K562 (cell line): ENCODE results near the gene HCFC1R1. TPM values are rescaled to one million over a fixed set of nuclear protein-coding genes. Genes with fewer than 3 reads are reported as not detected.

Experiments used
- BACH1 ChIP-seq: fragments of 200-800 bp; sonication (Bioruptor generic); IDR thresholded peaks from 2 replicates; pipeline ENCODE4 v1.6.1; 2016; ENCODE audit warnings: missing genetic modification characterization, missing compliant biosample characterization
- BDP1 ChIP-seq: IDR thresholded peaks from 3 replicates; pipeline ENCODE4 v1.6.1; 2011; ENCODE audit not compliant: insufficient read length, insufficient read depth
- CBX3 ChIP-seq, 2 experiments: IDR thresholded peaks; 1 replicate in 1 of 2; 2 replicates in 1 of 2; pipeline ENCODE4 v1.6.1; 2012; ENCODE audit warnings: inconsistent platforms in 2 of 2, low read length in 2 of 2, borderline replicate concordance in 1 of 2, control low read depth in 1 of 2
- ELF4 ChIP-seq: fragments of 450-650 bp; formaldehyde crosslinking; IDR thresholded peaks from 2 replicates; pipeline ENCODE4 v1.4.0; 2022; ENCODE audit warnings: missing genetic modification characterization
- FOXA3 ChIP-seq, 2 experiments: fragments of 450-650 bp in 1 of 2; sonication (generic) in 1 of 2; formaldehyde crosslinking; IDR thresholded peaks in 1 of 2; conservative IDR thresholded peaks in 1 of 2; 2 replicates each; pipeline versions ENCODE4 v1.4.0 to v1.8.0; 2020 to 2022; ENCODE audit warnings: mild to moderate bottlenecking in 2 of 2, missing genetic modification reagents in 1 of 2
- GABPA ChIP-seq: fragments of 200-800 bp; sonication (Bioruptor generic); conservative IDR thresholded peaks from 2 replicates; pipeline ENCODE4 v1.6.1; 2016; ENCODE audit warnings: low read depth, missing genetic modification characterization, missing compliant biosample characterization
- RBM34 ChIP-seq: fragments of 200-400 bp; formaldehyde crosslinking; IDR thresholded peaks from 2 replicates; pipeline ENCODE4 v1.6.1; 2018; ENCODE audit warnings: low read length, borderline replicate concordance; ENCODE audit not compliant: insufficient read depth
- SRSF1 ChIP-seq: fragments of 200-400 bp; formaldehyde crosslinking; IDR thresholded peaks from 2 replicates; pipeline ENCODE4 v1.6.1; 2017; ENCODE audit warnings: mild to moderate bottlenecking, low read depth, low read length, moderate library complexity
- STAG1 ChIP-seq: sonication (generic); formaldehyde crosslinking; IDR thresholded peaks from 2 replicates; pipeline ENCODE4 v1.5.0; 2020; ENCODE audit warnings: missing genetic modification reagents, borderline replicate concordance
- TBP ChIP-seq: optimal IDR thresholded peaks from 2 replicates; pipeline ENCODE3; 2011; ENCODE audit warnings: low read depth, low read length, improper control_type of control experiment
- ZC3H8 ChIP-seq: fragments of 450-650 bp; IDR thresholded peaks from 2 replicates; pipeline ENCODE4 v1.6.1; 2017
- ZNF347 ChIP-seq: fragments of 450-650 bp; formaldehyde crosslinking; IDR thresholded peaks from 2 replicates; pipeline ENCODE4 v1.4.0; 2020; ENCODE audit warnings: low read depth, mild to moderate bottlenecking, moderate library complexity
- polyA plus RNA-seq, 8 experiments: library from polyadenylated mRNA; depleted of rRNA in 4 of 8; stranded (reverse) in 5 of 8; unstranded in 3 of 8; fragments of >200 nt; fragmentation: Nextera tagmentation in 2 of 8; fragmentation: Illumina TruSeq in 1 of 8; extraction: Ambion mirVana in 2 of 8; extraction: Trizol in 1 of 8; gene quantifications; 2 replicates each; pipeline versions ENCODE4 v1.2.1 to v1.2.3, GENCODE V29; 2011 to 2014; ENCODE audit warnings: inconsistent platforms in 1 of 8, missing spikeins in 1 of 8
- total RNA-seq, 7 experiments: library from RNA; depleted of rRNA in 6 of 7; stranded (reverse); fragments of >200 nt in 6 of 7; fragmentation: Illumina TruSeq in 2 of 7; extraction: Trizol in 2 of 7; gene quantifications; 2 replicates each; pipeline versions ENCODE4 v1.2.1 to v1.2.3, GENCODE V29; 2011 to 2021; ENCODE audit warnings: low replicate concordance in 1 of 7
- TF ChIP-seq, protein P1 (sequence below), 3 experiments: IDR thresholded peaks in 2 of 3; conservative IDR thresholded peaks in 1 of 3; 2 replicates each; pipeline ENCODE4 v1.5.1; 2011 to 2012; ENCODE audit warnings: low read length in 3 of 3, mild to moderate bottlenecking in 3 of 3, control low read depth in 2 of 3, improper control_type of control experiment in 1 of 3, inconsistent platforms in 1 of 3, low read depth in 1 of 3, mixed read lengths in 1 of 3, moderate library complexity in 1 of 3; ENCODE audit not compliant: insufficient read depth in 2 of 3
- TF ChIP-seq, protein P2 (sequence below), 2 experiments: IDR thresholded peaks; 2 replicates each; pipeline ENCODE4 v1.6.1; 2011; ENCODE audit warnings: borderline replicate concordance in 1 of 2, control low read depth in 1 of 2, low read depth in 1 of 2, low read length in 1 of 2, mild to moderate bottlenecking in 1 of 2, mixed read lengths in 1 of 2, moderate library complexity in 1 of 2; ENCODE audit not compliant: insufficient read depth in 1 of 2, insufficient read length in 1 of 2, poor library complexity in 1 of 2, severe bottlenecking in 1 of 2; ENCODE audit errors: extremely low read depth in 1 of 2
- TF ChIP-seq, protein P3 (sequence below): fragments of 450-650 bp; IDR thresholded peaks from 2 replicates; pipeline ENCODE4 v1.6.1; 2016; ENCODE audit warnings: borderline replicate concordance
- TF ChIP-seq, protein P4 (sequence below): fragments of 250-450 bp; sonication (Bioruptor Pico); IDR thresholded peaks from 2 replicates; pipeline ENCODE4 v1.5.1; 2021; ENCODE audit warnings: mild to moderate bottlenecking
- TF ChIP-seq, protein P5 (sequence below): IDR thresholded peaks from 2 replicates; pipeline ENCODE4 v1.6.1; 2011; ENCODE audit warnings: borderline replicate concordance, low read depth, mild to moderate bottlenecking, moderate library complexity, low read length; ENCODE audit not compliant: insufficient read depth, poor library complexity, severe bottlenecking

HCFC1R1 gene
- total and polyA plus RNA-seq, 9 of the 15 experiments (the other 6 are each of a cell fraction or from before 2014, with no cell fraction given) = 2.2 to 29.0 (median 11.2) TPM

DNA sequence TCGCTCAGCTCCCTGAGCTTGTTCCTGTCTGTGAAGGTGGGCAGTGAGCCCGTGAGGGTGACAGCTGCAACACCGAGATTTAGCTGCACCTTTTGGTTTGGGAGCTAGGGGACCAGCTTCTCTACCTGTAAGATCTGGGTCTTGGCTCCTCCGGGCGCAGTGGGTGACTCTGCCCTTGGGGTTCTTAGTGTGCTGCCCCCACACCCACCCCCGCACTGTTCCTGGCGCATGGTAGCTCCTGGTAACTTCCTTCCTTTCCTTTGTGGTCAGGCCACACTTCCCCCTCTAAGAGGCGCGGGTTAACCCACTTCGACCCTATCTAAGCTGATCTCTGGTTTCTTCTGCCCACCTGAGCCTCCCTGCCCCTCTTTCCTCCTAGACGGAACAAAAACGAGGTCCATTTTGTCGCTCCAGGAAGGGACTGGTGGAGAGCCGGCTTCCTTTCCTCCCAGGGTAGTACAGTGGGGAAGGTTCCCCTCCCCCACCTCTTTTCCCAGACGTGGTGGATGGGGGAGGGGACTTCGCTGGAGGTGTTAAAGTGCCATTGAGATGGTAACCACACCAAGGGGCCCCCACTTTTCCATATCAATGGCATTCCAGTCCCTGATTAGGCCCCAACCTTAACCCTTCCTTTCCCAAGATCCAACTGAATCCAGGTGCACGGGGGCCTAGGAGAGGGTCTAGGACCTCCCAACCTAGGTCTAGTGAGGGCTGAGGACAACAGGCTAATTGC is 15.6 kb downstream of the HCFC1R1 start (continued):
- TF ChIP-seq, protein P1, sequence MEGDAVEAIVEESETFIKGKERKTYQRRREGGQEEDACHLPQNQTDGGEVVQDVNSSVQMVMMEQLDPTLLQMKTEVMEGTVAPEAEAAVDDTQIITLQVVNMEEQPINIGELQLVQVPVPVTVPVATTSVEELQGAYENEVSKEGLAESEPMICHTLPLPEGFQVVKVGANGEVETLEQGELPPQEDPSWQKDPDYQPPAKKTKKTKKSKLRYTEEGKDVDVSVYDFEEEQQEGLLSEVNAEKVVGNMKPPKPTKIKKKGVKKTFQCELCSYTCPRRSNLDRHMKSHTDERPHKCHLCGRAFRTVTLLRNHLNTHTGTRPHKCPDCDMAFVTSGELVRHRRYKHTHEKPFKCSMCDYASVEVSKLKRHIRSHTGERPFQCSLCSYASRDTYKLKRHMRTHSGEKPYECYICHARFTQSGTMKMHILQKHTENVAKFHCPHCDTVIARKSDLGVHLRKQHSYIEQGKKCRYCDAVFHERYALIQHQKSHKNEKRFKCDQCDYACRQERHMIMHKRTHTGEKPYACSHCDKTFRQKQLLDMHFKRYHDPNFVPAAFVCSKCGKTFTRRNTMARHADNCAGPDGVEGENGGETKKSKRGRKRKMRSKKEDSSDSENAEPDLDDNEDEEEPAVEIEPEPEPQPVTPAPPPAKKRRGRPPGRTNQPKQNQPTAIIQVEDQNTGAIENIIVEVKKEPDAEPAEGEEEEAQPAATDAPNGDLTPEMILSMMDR (IDR thresholded peaks at IDR 0.05 in 2 of 3, conservative IDR thresholded peaks at IDR 0.05 in 1 of 3; ENCODE audit: insufficient read depth in 2 of 3, low read depth in 1 of 3, low read length in 3 of 3) = no peak
- TF ChIP-seq GABPA (peak; percentile 84), CBX3 (IDR thresholded peaks at IDR 0.05; ENCODE audit: borderline replicate concordance in 1 of 2, low read length in 2 of 2) (no peak), ZC3H8 (no peak), SRSF1 (no peak), ELF4 (CRISPR knock-in tag) (0 out of 2 replicates have a peak, but pooled peaks have one; percentile 48), STAG1 (CRISPR knock-in tag) (no peak), RBM34 (no peak), BDP1 (no peak), ZNF347 (CRISPR knock-in tag) (no peak), TBP (peak; percentile 28), FOXA3 (CRISPR knock-in tag; conservative IDR thresholded peaks at IDR 0.05 in 1 of 2, IDR thresholded peaks at IDR 0.05 in 1 of 2) (no peak), BACH1 (tag) (peak; percentile 49; the same call in 1 of the 2 replicates)
- TF ChIP-seq, protein P2, sequence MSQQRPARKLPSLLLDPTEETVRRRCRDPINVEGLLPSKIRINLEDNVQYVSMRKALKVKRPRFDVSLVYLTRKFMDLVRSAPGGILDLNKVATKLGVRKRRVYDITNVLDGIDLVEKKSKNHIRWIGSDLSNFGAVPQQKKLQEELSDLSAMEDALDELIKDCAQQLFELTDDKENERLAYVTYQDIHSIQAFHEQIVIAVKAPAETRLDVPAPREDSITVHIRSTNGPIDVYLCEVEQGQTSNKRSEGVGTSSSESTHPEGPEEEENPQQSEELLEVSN (IDR thresholded peaks at IDR 0.05; ENCODE audit: borderline replicate concordance in 1 of 2, extremely low read depth in 1 of 2, insufficient read depth in 1 of 2, insufficient read length in 1 of 2, low read depth in 1 of 2, low read length in 1 of 2, poor library complexity in 1 of 2, severe bottlenecking in 1 of 2) = peak in 1 of 2 experiments; percentile 29
- TF ChIP-seq, protein P3, sequence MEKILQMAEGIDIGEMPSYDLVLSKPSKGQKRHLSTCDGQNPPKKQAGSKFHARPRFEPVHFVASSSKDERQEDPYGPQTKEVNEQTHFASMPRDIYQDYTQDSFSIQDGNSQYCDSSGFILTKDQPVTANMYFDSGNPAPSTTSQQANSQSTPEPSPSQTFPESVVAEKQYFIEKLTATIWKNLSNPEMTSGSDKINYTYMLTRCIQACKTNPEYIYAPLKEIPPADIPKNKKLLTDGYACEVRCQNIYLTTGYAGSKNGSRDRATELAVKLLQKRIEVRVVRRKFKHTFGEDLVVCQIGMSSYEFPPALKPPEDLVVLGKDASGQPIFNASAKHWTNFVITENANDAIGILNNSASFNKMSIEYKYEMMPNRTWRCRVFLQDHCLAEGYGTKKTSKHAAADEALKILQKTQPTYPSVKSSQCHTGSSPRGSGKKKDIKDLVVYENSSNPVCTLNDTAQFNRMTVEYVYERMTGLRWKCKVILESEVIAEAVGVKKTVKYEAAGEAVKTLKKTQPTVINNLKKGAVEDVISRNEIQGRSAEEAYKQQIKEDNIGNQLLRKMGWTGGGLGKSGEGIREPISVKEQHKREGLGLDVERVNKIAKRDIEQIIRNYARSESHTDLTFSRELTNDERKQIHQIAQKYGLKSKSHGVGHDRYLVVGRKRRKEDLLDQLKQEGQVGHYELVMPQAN = peak; percentile 41; the same call in 1 of the 2 replicates
- TF ChIP-seq, protein P4, sequence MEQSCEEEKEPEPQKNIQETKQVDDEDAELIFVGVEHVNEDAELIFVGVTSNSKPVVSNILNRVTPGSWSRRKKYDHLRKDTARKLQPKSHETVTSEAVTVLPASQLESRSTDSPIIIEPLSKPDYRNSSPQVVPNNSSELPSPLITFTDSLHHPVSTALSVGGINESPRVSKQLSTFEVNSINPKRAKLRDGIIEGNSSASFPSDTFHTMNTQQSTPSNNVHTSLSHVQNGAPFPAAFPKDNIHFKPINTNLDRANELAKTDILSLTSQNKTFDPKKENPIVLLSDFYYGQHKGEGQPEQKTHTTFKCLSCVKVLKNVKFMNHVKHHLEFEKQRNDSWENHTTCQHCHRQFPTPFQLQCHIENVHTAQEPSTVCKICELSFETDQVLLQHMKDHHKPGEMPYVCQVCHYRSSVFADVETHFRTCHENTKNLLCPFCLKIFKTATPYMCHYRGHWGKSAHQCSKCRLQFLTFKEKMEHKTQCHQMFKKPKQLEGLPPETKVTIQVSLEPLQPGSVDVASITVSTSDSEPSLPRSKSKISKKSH (CRISPR knock-in tag) = no peak
- TF ChIP-seq, protein P5, sequence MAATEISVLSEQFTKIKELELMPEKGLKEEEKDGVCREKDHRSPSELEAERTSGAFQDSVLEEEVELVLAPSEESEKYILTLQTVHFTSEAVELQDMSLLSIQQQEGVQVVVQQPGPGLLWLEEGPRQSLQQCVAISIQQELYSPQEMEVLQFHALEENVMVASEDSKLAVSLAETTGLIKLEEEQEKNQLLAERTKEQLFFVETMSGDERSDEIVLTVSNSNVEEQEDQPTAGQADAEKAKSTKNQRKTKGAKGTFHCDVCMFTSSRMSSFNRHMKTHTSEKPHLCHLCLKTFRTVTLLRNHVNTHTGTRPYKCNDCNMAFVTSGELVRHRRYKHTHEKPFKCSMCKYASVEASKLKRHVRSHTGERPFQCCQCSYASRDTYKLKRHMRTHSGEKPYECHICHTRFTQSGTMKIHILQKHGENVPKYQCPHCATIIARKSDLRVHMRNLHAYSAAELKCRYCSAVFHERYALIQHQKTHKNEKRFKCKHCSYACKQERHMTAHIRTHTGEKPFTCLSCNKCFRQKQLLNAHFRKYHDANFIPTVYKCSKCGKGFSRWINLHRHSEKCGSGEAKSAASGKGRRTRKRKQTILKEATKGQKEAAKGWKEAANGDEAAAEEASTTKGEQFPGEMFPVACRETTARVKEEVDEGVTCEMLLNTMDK = no peak
